Measurements from ENCODE around the gene TMEM18. TPM values are rescaled to one million over a fixed set of nuclear protein-coding genes. Genes with fewer than 3 reads are reported as not detected.

TMEM18 gene
- total RNA-seq, 1 experiment from 2014 or later, result 33.5 TPM

DNA sequence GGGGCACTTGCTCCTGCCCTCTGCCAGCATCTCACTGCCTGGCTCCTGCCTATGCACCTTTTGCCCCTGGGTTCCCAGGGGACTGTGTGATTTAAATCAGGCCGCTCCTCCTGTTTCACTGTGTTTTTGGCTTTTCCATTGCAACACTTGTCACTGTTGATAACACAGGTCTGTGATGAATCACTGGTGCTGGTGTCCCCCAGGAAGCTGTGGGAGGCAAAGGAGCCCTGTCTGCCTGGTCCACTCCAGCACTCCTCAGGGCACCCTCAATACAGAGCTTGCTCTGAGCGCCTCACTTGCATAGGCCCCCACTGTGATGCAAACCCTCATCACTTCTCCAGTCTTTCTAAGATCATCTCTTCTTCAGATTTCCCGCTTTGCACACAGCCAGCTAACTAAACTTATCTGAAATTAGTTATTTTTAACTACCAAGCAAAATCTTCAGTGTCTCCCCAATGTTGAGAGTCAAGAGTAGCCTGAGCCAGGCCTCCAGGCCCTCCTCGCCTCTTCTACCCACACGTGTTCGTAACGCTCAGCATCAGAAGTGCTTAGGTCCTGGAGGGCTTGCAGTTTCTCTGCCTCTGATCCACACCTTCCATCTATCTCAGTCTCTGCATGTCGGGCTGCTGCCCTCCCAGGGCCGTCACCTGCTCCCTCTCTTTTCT is 2.8 kb downstream of the TMEM18 start:
- Histone ChIP-seq H3K9me2 (ENCODE audit: insufficient read depth) (no peaks in the 10 kb centered on the region), H4K20me1 (ENCODE audit: insufficient read depth) (no peaks in the 10 kb centered on the region), H3K27ac (ENCODE audit: low read depth, low read length) (no peak overlapping the region), H3K4me2 (ENCODE audit: low read length) (no peak overlapping the region), H3K9ac (ENCODE audit: low read length) (peak overlapping the region; percentile 77; the same call in 1 of the 2 replicates), H3K9me3 (ENCODE audit: control insufficient read depth in 1 of 2, insufficient read depth in 1 of 2, low read depth in 1 of 2, low read length in 2 of 2) (no peaks in the 10 kb centered on the region), H2AFZ (ENCODE audit: low read depth, low read length, poor library complexity, severe bottlenecking) (no peak overlapping the region), H3K4me1 (ENCODE audit: control insufficient read depth in 1 of 2, insufficient read depth in 2 of 2, low read length in 2 of 2) (peaks cover 5 to 16% of the 10 kb centered on the region in 2 experiments; a peak in 3 of 4 replicates), H3K79me2 (ENCODE audit: insufficient read depth, low read length) (peaks cover 45% of the 10 kb centered on the region), H3K27me3 (ENCODE audit: insufficient read depth, low read length) (no peaks in the 10 kb centered on the region), H3K36me3 (ENCODE audit: control insufficient read depth in 1 of 2, insufficient read depth in 2 of 2, low read length in 2 of 2) (peaks cover 17 to 26% of the 10 kb centered on the region in 2 experiments), H3K4me3 (replicated peaks in 1 of 2; ENCODE audit: low read depth in 1 of 2, low read length in 2 of 2) (no peak overlapping the region)
- no peak for ATAC-seq
- POLR2A ChIA-PET, result no interaction called here
- intact Hi-C loops (cut with micrococcal nuclease), result no loop called here
- TF ChIP-seq ZNF274 (IDR thresholded peaks at IDR 0.05; ENCODE audit: low read depth, low read length) (no peak), EGR1 (IDR thresholded peaks at IDR 0.05; ENCODE audit: low read depth) (no peak), POLR2AphosphoS5 (IDR thresholded peaks at IDR 0.05; ENCODE audit: low read depth, low read length) (no peak), EZH2 (IDR thresholded peaks at IDR 0.05) (no peak), SRF (IDR thresholded peaks at IDR 0.05; ENCODE audit: low read depth) (no peak), SP1 (IDR thresholded peaks at IDR 0.05; ENCODE audit: low read depth) (no peak)
- TF ChIP-seq, protein P1, sequence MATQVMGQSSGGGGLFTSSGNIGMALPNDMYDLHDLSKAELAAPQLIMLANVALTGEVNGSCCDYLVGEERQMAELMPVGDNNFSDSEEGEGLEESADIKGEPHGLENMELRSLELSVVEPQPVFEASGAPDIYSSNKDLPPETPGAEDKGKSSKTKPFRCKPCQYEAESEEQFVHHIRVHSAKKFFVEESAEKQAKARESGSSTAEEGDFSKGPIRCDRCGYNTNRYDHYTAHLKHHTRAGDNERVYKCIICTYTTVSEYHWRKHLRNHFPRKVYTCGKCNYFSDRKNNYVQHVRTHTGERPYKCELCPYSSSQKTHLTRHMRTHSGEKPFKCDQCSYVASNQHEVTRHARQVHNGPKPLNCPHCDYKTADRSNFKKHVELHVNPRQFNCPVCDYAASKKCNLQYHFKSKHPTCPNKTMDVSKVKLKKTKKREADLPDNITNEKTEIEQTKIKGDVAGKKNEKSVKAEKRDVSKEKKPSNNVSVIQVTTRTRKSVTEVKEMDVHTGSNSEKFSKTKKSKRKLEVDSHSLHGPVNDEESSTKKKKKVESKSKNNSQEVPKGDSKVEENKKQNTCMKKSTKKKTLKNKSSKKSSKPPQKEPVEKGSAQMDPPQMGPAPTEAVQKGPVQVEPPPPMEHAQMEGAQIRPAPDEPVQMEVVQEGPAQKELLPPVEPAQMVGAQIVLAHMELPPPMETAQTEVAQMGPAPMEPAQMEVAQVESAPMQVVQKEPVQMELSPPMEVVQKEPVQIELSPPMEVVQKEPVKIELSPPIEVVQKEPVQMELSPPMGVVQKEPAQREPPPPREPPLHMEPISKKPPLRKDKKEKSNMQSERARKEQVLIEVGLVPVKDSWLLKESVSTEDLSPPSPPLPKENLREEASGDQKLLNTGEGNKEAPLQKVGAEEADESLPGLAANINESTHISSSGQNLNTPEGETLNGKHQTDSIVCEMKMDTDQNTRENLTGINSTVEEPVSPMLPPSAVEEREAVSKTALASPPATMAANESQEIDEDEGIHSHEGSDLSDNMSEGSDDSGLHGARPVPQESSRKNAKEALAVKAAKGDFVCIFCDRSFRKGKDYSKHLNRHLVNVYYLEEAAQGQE (IDR thresholded peaks at IDR 0.05; ENCODE audit: low read depth), result no peak
- TF ChIP-seq, protein P2, sequence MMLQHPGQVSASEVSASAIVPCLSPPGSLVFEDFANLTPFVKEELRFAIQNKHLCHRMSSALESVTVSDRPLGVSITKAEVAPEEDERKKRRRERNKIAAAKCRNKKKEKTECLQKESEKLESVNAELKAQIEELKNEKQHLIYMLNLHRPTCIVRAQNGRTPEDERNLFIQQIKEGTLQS (IDR thresholded peaks at IDR 0.05), result no peak
- RAD21 ChIA-PET (ENCODE audit: low non-redundant PET in 1 of 2, low total read pairs in 2 of 2, uncharacterized antibody in 2 of 2, unreplicated experiment in 2 of 2), result no interaction called here
- no TSS peak for BruUV-seq (replicated peaks)
- no peak for DNase-seq (ENCODE audit: low read depth, low spot score)
- CTCF ChIA-PET, result no interaction called here

All from HCT116 (cell line).